Lung (tissue), 12 donors: ENCODE measurements around the gene MIER2. TPM values are rescaled to one million over a fixed set of nuclear protein-coding genes. Genes with fewer than 3 reads are reported as not detected.
A peak's percentile ranks its signal among the peaks of the same experiment; 100 is the strongest.

Source experiments
- ATAC-seq: fragments of 200-7000 bp; cut with Tn5 transposase; one replicate; pipeline ENCODE4 v1.9.1; 2020; ENCODE audit warnings: moderate number of reproducible peaks; ENCODE audit not compliant: insufficient read depth, low FRiP score
- DNase-seq, 3 donors: peaks; one replicate each; pipeline ENCODE4 v3.0.0-alpha.2; 2013 to 2017
- H3K27ac ChIP-seq, 2 donors: one replicate each; pipeline ENCODE4 v1.5.1; 2013; ENCODE audit warnings: mild to moderate bottlenecking in 2 of 2, moderate library complexity in 2 of 2, control low read depth in 1 of 2, inconsistent platforms in 1 of 2, low read depth in 1 of 2, low read length in 1 of 2
- H3K27me3 ChIP-seq, 3 donors: one replicate each; pipeline ENCODE4 v1.5.1; 2013; ENCODE audit warnings: low read length in 2 of 3; ENCODE audit not compliant: control insufficient read depth in 3 of 3, insufficient read depth in 3 of 3
- H3K36me3 ChIP-seq, 4 donors: one replicate each; pipeline ENCODE4 v1.5.1; 2013; ENCODE audit warnings: low read length in 4 of 4, mild to moderate bottlenecking in 1 of 4, moderate library complexity in 1 of 4; ENCODE audit not compliant: control insufficient read depth in 4 of 4, insufficient read depth in 4 of 4
- H3K4me1 ChIP-seq, 5 donors: one replicate each; pipeline ENCODE4 v1.5.1; 2013; ENCODE audit warnings: low read length in 5 of 5, mild to moderate bottlenecking in 2 of 5, moderate library complexity in 1 of 5; ENCODE audit not compliant: control insufficient read depth in 5 of 5, insufficient read depth in 5 of 5
- H3K4me3 ChIP-seq: one replicate; pipeline ENCODE4 v1.5.1; 2013; ENCODE audit warnings: mild to moderate bottlenecking, control low read depth, moderate library complexity
- H3K9ac ChIP-seq, 2 donors: one replicate each; pipeline ENCODE4 v1.5.1; 2013; ENCODE audit warnings: low read length in 2 of 2, control low read depth in 1 of 2; ENCODE audit not compliant: insufficient read depth in 1 of 2
- H3K9me3 ChIP-seq, 4 donors: one replicate each; pipeline ENCODE4 v1.5.1; 2013; ENCODE audit warnings: low read length in 3 of 4, mild to moderate bottlenecking in 1 of 4, moderate library complexity in 1 of 4; ENCODE audit not compliant: control insufficient read depth in 4 of 4, insufficient read depth in 3 of 4
- CTCF ChIP-seq: IDR thresholded peaks from 2 replicates; pipeline ENCODE4 v1.5.1; 2012; ENCODE audit warnings: mild to moderate bottlenecking; ENCODE audit errors: control extremely low read depth, extremely low read depth
- WGBS, 2 donors: extraction: QIAGEN DNeasy Blood & Tissue Kit; methylation state at CpG; one replicate each; pipeline ENCODE4 v1.1.7; 2013; 5-methylcytosine and 5-hydroxymethylcytosine counted together
- polyA plus RNA-seq, 2 donors: library from polyadenylated mRNA; stranded (reverse); fragments of 200-250 nt; gene quantifications; one replicate each; pipeline ENCODE4 v1.2.1, GENCODE V29; 2013
- total RNA-seq, 2 donors: library from RNA; depleted of rRNA in 1 of 2; stranded (reverse); fragments of >200 nt in 1 of 2; gene quantifications; one replicate each; pipeline ENCODE4 v1.2.1, GENCODE V29; 2014 to 2021
- donor health status: control.
- donor health status: control.
- donor health status: Bipolar disorder and iron deficiency.
- donor health status: healthy.
- donor health status: DM: yes; HTN: yes; CAD: no.

Gene MIER2
- total and polyA plus RNA-seq, 4 donors: 19.4 to 34.9 (median 28.3) TPM

- Histone ChIP-seq H3K4me1 (no peaks in the 10 kb centered on the region), H3K9me3 (no peaks in the 10 kb centered on the region), H3K27me3 (no peaks in the 10 kb centered on the region), H3K36me3 (no peaks in the 10 kb centered on the region), H3K27ac (no peak overlapping the region), H3K9ac (no peak overlapping the region), H3K4me3 (no peak overlapping the region)
- no peak for TF ChIP-seq CTCF
- ATAC-seq (no peak), DNase-seq (no peak)
- 70 to 79% methylated on average over 12 of the region's 12 CpGs for WGBS, 2 donors
These were observed 64.0 kb downstream of the MIER2 start for GRCh38 chr19:280541-281009.

- ATAC-seq (no peak), DNase-seq (no peak)
- TF ChIP-seq CTCF: no peak
- Histone ChIP-seq H3K9ac (no peak overlapping the region), H3K4me1 (no peaks in the 10 kb centered on the region), H3K27me3 (no peaks in the 10 kb centered on the region), H3K27ac (no peak overlapping the region), H3K9me3 (no peaks in the 10 kb centered on the region), H3K36me3 (no peaks in the 10 kb centered on the region), H3K4me3 (no peak overlapping the region)
- WGBS, 2 donors: 85 to 89% methylated on average over 10 of the region's 10 CpGs
These were observed 64.9 kb downstream of the MIER2 start for GRCh38 chr19:279656-280055.

- Histone ChIP-seq H3K9ac (no peak overlapping the region), H3K27me3 (no peaks in the 10 kb centered on the region), H3K4me1 (no peaks in the 10 kb centered on the region), H3K4me3 (no peak overlapping the region), H3K27ac (no peak overlapping the region), H3K36me3 (no peaks in the 10 kb centered on the region), H3K9me3 (no peaks in the 10 kb centered on the region)
- 86 to 87% methylated on average over 8 of the region's 8 CpGs for WGBS, 2 donors
- ATAC-seq (no peak), DNase-seq (no peak)
- TF ChIP-seq CTCF: no peak
These were observed 65.4 kb downstream of the MIER2 start for GRCh38 chr19:279231-279630.

- Histone ChIP-seq H3K36me3 (no peaks in the 10 kb centered on the region), H3K27me3 (no peaks in the 10 kb centered on the region), H3K27ac (no peak overlapping the region), H3K9me3 (no peaks in the 10 kb centered on the region), H3K4me1 (no peaks in the 10 kb centered on the region), H3K4me3 (no peak overlapping the region), H3K9ac (no peak overlapping the region)
- 36 to 42% methylated on average over 21 of the region's 21 CpGs for WGBS, 2 donors
- ATAC-seq (no peak), DNase-seq (peak; percentile 64 to 82 (median 72))
- TF ChIP-seq CTCF: no peak
These were observed 66.9 kb downstream of the MIER2 start for GRCh38 chr19:277581-278165.
